ENCODE measurements around the gene SLC35F5.
"Not testable (repeated sequence)": the region's sequence is repeated elsewhere in the genome, so short reads cannot be mapped to it uniquely, and the experiment has no call there.

DNA sequence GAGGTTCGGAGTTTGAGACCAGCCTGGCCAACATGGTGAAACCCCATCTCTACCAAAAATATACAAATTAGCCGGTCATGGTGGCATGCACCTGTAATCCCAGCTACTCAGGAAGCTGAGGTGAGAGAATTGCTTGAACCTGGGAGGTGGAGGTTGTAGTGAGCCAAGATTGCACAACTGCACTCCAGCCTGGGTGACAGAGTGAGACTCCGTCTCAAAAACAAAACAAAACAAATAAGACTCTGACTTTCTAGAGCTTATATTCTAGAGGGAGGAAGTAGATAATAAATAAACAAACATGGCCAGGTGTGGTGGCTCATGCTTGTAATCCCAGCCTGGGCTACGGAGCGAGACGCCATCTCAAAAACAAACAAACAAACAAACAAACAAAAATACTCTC, 18.2 kb upstream of the SLC35F5 start:
- TF ChIP-seq, protein P1, sequence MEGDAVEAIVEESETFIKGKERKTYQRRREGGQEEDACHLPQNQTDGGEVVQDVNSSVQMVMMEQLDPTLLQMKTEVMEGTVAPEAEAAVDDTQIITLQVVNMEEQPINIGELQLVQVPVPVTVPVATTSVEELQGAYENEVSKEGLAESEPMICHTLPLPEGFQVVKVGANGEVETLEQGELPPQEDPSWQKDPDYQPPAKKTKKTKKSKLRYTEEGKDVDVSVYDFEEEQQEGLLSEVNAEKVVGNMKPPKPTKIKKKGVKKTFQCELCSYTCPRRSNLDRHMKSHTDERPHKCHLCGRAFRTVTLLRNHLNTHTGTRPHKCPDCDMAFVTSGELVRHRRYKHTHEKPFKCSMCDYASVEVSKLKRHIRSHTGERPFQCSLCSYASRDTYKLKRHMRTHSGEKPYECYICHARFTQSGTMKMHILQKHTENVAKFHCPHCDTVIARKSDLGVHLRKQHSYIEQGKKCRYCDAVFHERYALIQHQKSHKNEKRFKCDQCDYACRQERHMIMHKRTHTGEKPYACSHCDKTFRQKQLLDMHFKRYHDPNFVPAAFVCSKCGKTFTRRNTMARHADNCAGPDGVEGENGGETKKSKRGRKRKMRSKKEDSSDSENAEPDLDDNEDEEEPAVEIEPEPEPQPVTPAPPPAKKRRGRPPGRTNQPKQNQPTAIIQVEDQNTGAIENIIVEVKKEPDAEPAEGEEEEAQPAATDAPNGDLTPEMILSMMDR (IDR thresholded peaks at IDR 0.05), result not testable (repeated sequence)
- TF ChIP-seq POLR2A (IDR thresholded peaks at IDR 0.05), result not testable (repeated sequence)
